ENCODE measurements around the gene PSD4.

PSD4 gene

GRCh38 chr2:113185664-113186432 is 12.1 kb downstream of the PSD4 start:
- DNase-seq, result no peak

GRCh38 chr2:113186433-113186796 is 12.6 kb downstream of the PSD4 start:
- DNase-seq, result no peak

GRCh38 chr2:113187771-113188170 is 14.0 kb downstream of the PSD4 start:
- DNase-seq, result no peak

- DNase-seq, result no peak
Measured at GRCh38 chr2:113190871-113191270, 17.1 kb downstream of the PSD4 start.

GRCh38 chr2:113192459-113193100 is 18.8 kb downstream of the PSD4 start:
- DNase-seq, result no peak

- no peak for DNase-seq
Measured at GRCh38 chr2:113195923-113196501, 22.2 kb downstream of the PSD4 start.

- DNase-seq, result no peak
Measured at GRCh38 chr2:113196839-113197238, 23.1 kb downstream of the PSD4 start.

GRCh38 chr2:113197347-113198047 is 23.7 kb downstream of the PSD4 start:
- DNase-seq, result no peak

- no peak for DNase-seq
Measured at GRCh38 chr2:113198048-113198789, 24.4 kb downstream of the PSD4 start.

- peak; percentile 50 to 72 for DNase-seq
Measured at GRCh38 chr2:113198790-113199612, 25.2 kb downstream of the PSD4 start.

- peak in 1 of 2 experiments; percentile 7 for DNase-seq
Measured at GRCh38 chr2:113200236-113200635, 26.5 kb downstream of the PSD4 start.

GRCh38 chr2:113200736-113201490 is 27.1 kb downstream of the PSD4 start:
- DNase-seq, result no peak

GRCh38 chr2:113201496-113202304 is 27.9 kb downstream of the PSD4 start:
- DNase-seq, result no peak

- no peak for DNase-seq
Measured at GRCh38 chr2:113202305-113203216, 28.8 kb downstream of the PSD4 start.

GRCh38 chr2:113203217-113203530 is 29.4 kb downstream of the PSD4 start:
- no peak for DNase-seq

GRCh38 chr2:113203901-113204519 is 30.2 kb downstream of the PSD4 start:
- DNase-seq, result peak; percentile 46 to 63

GRCh38 chr2:113206251-113206650 is 32.5 kb downstream of the PSD4 start:
- peak in 1 of 2 experiments; percentile 37 for DNase-seq

- DNase-seq, result peak in 1 of 2 experiments; percentile 18
Measured at GRCh38 chr2:113207021-113207420, 33.2 kb downstream of the PSD4 start.

GRCh38 chr2:113208396-113208795 is 34.6 kb downstream of the PSD4 start:
- DNase-seq, result no peak
